DOHH2 (cell line): ENCODE measurements around the gene CCNYL1.

Source experiments
- H3F3A ChIP-seq: fragments of 200-600 bp; sonication (generic), shearing (Covaris generic); 2 replicates; pipeline ENCODE4 v1.6.0; 2016; ENCODE audit warnings: antibody characterized with exemption, mild to moderate bottlenecking; ENCODE audit not compliant: control insufficient read depth, insufficient read depth
- H3K27ac ChIP-seq: fragments of 200-600 bp; sonication (generic); 2 replicates; pipeline ENCODE4 v1.5.1; 2014; ENCODE audit warnings: low read depth, mild to moderate bottlenecking, low read length, moderate library complexity
- H3K27me3 ChIP-seq: fragments of 200-600 bp; sonication (generic); 2 replicates; pipeline ENCODE4 v1.6.1; 2014; ENCODE audit warnings: mild to moderate bottlenecking, low read length, mixed read lengths; ENCODE audit not compliant: control insufficient read depth
- H3K36me3 ChIP-seq: fragments of 200-600 bp; sonication (generic); 2 replicates; pipeline ENCODE4 v1.6.1; 2014; ENCODE audit warnings: mild to moderate bottlenecking, low read length, moderate library complexity, mixed read lengths; ENCODE audit not compliant: control insufficient read depth
- H3K4me1 ChIP-seq: fragments of 200-600 bp; sonication (generic); 2 replicates; pipeline ENCODE4 v1.6.1; 2014; ENCODE audit warnings: mild to moderate bottlenecking, low read length, mixed read lengths; ENCODE audit not compliant: control insufficient read depth
- H3K4me2 ChIP-seq: fragments of 200-600 bp; sonication (generic); 2 replicates; pipeline ENCODE4 v1.6.0; 2014; ENCODE audit warnings: mild to moderate bottlenecking, low read length, moderate library complexity
- H3K4me3 ChIP-seq: fragments of 200-600 bp; sonication (generic); 2 replicates; pipeline ENCODE4 v1.5.1; 2014; ENCODE audit warnings: mild to moderate bottlenecking, low read length, mixed read lengths
- H3K79me2 ChIP-seq: fragments of 200-600 bp; sonication (generic); 2 replicates; pipeline ENCODE4 v1.6.1; 2014; ENCODE audit warnings: mild to moderate bottlenecking, low read length, mixed read lengths; ENCODE audit not compliant: control insufficient read depth
- H3K9me2 ChIP-seq: fragments of 200-600 bp; sonication (generic); replicated peaks from 2 replicates; pipeline ENCODE4 v1.6.1; 2014; ENCODE audit warnings: mild to moderate bottlenecking, low read length, mixed read lengths; ENCODE audit not compliant: control insufficient read depth
- H3K9me3 ChIP-seq: fragments of 200-600 bp; sonication (generic); 2 replicates; pipeline ENCODE4 v1.6.1; 2014; ENCODE audit warnings: antibody characterized with exemption, low read length, mixed read lengths; ENCODE audit not compliant: control insufficient read depth, insufficient read depth
- H4K20me1 ChIP-seq: fragments of 200-600 bp; sonication (generic); 2 replicates; pipeline ENCODE4 v1.6.0; 2014; ENCODE audit warnings: low read depth, mild to moderate bottlenecking, antibody characterized with exemption, low read length, moderate library complexity; ENCODE audit not compliant: control insufficient read depth, insufficient read depth
- EZH2phosphoT487 ChIP-seq: fragments of 200-600 bp; sonication (generic); IDR thresholded peaks from 2 replicates; pipeline ENCODE4 v1.6.1; 2017; ENCODE audit warnings: borderline replicate concordance, mild to moderate bottlenecking, antibody characterized with exemption, low read length, moderate library complexity, mixed read lengths
- TF ChIP-seq, protein P1 (sequence below): fragments of 200-600 bp; sonication (generic); IDR thresholded peaks from one replicate; pipeline ENCODE4 v1.5.1; 2014; ENCODE audit warnings: antibody characterized with exemption, mild to moderate bottlenecking, low read depth, low read length; ENCODE audit not compliant: poor library complexity, severe bottlenecking

The CCNYL1 gene

GRCh38 chr2:207710814-207711740 is at the start of gene CCNYL1:
TSS of gene CCNYL1 (plus strand) at chr2:207711640. CDS start at chr2:207711897, 257 bp downstream.
- H3K79me2 ChIP-seq: peaks cover 27% of the 10 kb centered on the region
- H3K4me3 ChIP-seq: peak within 1 kb of the TSS; percentile 92
- H3K9me3 ChIP-seq: no peaks in the 10 kb centered on the region
- no peaks in the 10 kb centered on the region for H3K27me3 ChIP-seq
- TF ChIP-seq, protein P1, sequence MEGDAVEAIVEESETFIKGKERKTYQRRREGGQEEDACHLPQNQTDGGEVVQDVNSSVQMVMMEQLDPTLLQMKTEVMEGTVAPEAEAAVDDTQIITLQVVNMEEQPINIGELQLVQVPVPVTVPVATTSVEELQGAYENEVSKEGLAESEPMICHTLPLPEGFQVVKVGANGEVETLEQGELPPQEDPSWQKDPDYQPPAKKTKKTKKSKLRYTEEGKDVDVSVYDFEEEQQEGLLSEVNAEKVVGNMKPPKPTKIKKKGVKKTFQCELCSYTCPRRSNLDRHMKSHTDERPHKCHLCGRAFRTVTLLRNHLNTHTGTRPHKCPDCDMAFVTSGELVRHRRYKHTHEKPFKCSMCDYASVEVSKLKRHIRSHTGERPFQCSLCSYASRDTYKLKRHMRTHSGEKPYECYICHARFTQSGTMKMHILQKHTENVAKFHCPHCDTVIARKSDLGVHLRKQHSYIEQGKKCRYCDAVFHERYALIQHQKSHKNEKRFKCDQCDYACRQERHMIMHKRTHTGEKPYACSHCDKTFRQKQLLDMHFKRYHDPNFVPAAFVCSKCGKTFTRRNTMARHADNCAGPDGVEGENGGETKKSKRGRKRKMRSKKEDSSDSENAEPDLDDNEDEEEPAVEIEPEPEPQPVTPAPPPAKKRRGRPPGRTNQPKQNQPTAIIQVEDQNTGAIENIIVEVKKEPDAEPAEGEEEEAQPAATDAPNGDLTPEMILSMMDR: no peak
- TF ChIP-seq EZH2phosphoT487: no peak
- peaks cover 6% of the 10 kb centered on the region; the same call in 1 of the 2 replicates for H4K20me1 ChIP-seq
- no peaks in the 10 kb centered on the region for H3K36me3 ChIP-seq
- H3K4me1 ChIP-seq: peaks cover 27% of the 10 kb centered on the region
- peak within 1 kb of the TSS; percentile 99 for H3K4me2 ChIP-seq
- no peaks in the 10 kb centered on the region for H3F3A ChIP-seq
- no peaks in the 10 kb centered on the region for H3K9me2 ChIP-seq
- peak within 1 kb of the TSS; percentile 36 for H3K27ac ChIP-seq

DNA sequence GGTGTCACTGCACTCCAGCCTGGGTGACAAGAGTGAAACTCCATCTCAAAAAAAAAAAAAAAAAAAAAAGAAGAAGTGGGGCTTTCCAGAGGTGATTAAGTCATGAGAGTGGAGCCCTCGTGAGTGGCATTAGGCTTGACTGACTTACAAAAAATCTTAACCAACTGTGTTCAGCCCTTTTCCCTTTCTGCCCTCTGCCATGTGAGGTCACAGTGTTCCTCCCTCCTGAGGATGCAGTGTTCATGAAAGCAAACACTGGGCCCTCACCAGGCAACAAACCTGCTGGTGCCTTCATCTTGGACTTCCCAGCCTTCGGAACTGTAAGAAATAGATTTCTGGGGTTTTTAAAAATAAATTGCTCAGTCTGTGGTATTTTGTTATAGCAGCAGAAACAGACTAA is 49.2 kb upstream of the CCNYL1 start:
- no peak for TF ChIP-seq EZH2phosphoT487
- TF ChIP-seq, protein P1: no peak
- H3K9me3 ChIP-seq: no peaks in the 10 kb centered on the region
- peaks cover 26% of the 10 kb centered on the region for H3F3A ChIP-seq
- H3K27ac ChIP-seq: peak overlapping the region; percentile 84
- peaks cover 19% of the 10 kb centered on the region for H3K36me3 ChIP-seq
- peaks cover 85% of the 10 kb centered on the region for H3K4me1 ChIP-seq
- H3K4me3 ChIP-seq: peak overlapping the region; percentile 78
- no peaks in the 10 kb centered on the region for H3K9me2 ChIP-seq
- H3K79me2 ChIP-seq: peaks cover 49% of the 10 kb centered on the region
- H3K4me2 ChIP-seq: peak overlapping the region; percentile 68
- H4K20me1 ChIP-seq: no peaks in the 10 kb centered on the region
- H3K27me3 ChIP-seq: no peaks in the 10 kb centered on the region

GRCh38 chr2:207663870-207664545 is 47.4 kb upstream of the CCNYL1 start:
- Histone ChIP-seq H3K4me1 (peaks cover 72% of the 10 kb centered on the region), H3K9me3 (no peaks in the 10 kb centered on the region), H3K4me3 (peak overlapping the region; percentile 78), H3K27me3 (no peaks in the 10 kb centered on the region), H3K9me2 (no peaks in the 10 kb centered on the region), H3K4me2 (peak overlapping the region; percentile 68), H3F3A (peaks cover 17% of the 10 kb centered on the region), H3K36me3 (peaks cover 35% of the 10 kb centered on the region), H4K20me1 (no peaks in the 10 kb centered on the region), H3K79me2 (peaks cover 53% of the 10 kb centered on the region), H3K27ac (peak overlapping the region; percentile 84)
- no peak for TF ChIP-seq EZH2phosphoT487
- TF ChIP-seq, protein P1: no peak
